Vagina (tissue), 2 donors: ENCODE data around the gene REXO1.

Experiments used
- CTCF ChIP-seq, 3 experiments: fragments of 450-650 bp in 2 of 3; fragments of 200-600 bp in 1 of 3; sonication (generic) in 1 of 3; IDR thresholded peaks; one replicate each; pipeline ENCODE4 v1.5.1; 2017 to 2019; ENCODE audit warnings: antibody characterized with exemption in 3 of 3, mild to moderate bottlenecking in 2 of 3, moderate library complexity in 2 of 3
- POLR2A ChIP-seq, 2 donors: fragments of 450-650 bp; IDR thresholded peaks; one replicate each; pipeline ENCODE4 v1.6.1; 2017; ENCODE audit warnings: antibody characterized with exemption in 2 of 2, mild to moderate bottlenecking in 2 of 2, moderate library complexity in 2 of 2

GRCh38 chr19:1791879-1792278 lies 56.4 kb downstream of the REXO1 start:
- TF ChIP-seq CTCF (IDR thresholded peaks at IDR 0.05) (no peak), POLR2A (IDR thresholded peaks at IDR 0.05) (no peak)
